Islet precursor cell (in vitro differentiated cells): Measurements from ENCODE around the gene NRXN3.

Experiments used
- DNase-seq: peaks from one replicate; pipeline ENCODE4 v3.0.0-alpha.2; 2018

The NRXN3 gene

DNA sequence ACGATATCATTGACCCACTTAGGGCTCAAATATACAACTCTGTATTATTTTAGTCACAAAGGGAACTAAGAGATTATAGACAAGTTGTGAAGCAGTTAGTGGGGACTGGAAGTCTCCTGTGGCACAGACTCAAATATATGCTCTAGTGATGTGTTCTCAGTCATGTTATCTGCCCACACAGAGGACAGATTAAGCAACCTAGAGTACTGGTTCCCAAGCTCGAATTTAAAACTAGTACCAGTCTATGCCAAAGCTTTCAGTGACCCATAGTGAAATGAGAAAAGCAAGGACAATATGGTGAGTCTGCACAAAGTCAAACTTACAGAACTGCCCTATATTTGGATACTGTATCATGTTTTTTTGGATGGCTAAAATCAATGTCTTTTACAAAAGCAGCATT is 1651.9 kb downstream of the NRXN3 start:
- DNase-seq = no peak

DNA sequence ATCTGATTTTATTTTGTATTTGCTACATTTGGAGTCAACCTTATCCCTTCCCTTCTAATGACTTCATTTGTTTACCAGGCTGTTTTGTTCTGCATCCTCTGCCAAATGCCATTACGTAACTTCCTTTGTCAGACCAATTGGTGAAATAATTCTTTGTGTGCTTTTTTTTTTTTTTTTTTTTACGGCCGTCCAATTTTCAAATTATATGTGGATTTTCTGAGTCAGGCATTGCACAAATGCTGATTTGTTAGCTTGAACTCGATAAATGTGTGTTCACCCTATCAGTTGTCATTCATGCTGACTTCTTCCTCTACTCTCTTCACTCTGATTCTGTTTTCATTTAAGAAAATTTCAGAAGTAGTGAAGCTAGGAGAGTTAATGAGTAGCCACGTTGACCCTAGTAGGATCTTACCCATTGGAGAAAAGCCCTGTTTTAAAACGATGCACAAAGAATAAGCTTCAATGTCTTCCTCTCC is 1654.9 kb downstream of the NRXN3 start:
- no peak for DNase-seq

DNA sequence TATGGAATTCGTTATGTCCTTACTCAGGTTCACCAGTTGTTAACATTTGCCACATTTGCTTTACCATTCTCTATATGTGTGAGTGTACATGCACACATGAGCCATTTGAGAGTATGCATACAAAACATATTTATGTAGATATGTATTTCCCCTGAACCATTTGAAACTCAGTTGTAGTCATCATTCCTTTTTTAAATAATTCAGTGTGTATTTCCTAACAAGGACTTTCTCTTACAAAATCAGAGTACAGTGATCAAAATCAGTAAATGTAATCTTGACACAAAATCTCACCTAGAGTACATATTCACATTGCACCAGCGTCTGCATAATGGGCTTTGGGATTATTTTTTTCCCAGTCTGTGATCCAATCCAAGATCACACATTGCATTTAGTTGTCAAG is 1656.2 kb downstream of the NRXN3 start:
- no peak for DNase-seq

DNA sequence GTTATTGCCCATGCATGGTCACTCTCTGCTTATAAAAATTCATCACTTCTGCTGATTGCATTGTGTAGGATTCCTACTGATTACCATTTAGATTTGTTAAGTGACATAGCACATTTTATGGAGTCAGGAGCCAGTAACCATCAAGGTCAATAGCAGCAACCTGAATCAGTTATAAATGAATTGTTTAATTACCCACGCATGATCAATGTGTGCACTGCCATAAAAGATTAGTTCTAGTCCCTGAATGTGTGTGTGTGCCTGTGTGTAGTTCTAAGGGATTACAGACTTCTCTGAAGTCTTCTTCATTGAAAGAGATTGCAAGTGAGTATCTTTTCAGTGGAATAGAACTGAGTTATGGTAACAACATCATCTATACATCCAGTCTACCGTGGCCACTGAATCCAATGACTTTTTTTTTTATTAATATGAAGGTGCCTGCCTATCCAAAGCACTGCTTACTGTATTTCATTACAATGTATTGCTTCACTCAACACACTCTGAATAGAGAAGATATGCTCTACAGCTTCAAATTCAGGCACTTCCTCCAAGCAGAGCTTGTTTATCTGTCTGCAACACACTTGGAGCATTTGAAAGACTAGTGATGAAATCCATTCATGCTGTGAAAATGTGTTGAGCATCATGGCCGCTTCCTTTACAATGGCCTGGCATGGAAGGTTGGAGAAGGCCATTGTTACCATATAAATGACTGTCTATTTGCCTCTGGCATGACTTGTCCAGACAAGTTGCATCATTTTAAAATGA is 1659.4 kb downstream of the NRXN3 start:
- DNase-seq = no peak

DNA sequence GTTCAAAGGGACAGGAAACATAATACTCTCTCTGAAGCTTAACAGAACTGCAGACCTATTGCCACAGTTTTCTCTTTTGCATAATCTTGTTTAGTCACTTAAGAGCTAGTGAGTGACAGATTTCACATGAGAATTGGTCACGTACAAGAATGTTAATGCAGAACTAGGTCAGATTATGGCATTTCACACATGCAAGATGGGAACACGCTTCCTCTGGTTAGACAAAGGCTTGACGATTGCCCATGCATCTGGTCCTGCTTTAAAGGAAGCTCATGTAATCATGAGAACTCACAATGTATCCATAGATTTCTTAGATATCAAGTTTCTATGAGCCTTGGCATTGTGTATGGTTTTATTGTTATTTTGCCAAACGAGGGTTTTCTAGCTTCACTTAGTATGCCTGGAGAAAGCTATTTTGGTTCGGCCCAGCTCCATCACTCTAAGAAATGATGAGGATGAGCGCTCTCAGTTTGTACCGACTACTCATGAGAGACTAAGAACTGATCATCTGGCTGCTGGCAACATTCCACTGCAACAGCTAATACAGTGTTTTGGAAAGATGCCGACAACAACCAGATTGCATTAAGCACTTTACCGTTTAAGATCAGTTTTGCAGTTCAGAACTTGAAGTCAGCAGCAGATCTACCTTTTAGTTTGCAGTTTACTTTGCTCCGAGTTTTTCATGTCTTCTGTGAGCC is 1661.2 kb downstream of the NRXN3 start:
- no peak for DNase-seq

DNA sequence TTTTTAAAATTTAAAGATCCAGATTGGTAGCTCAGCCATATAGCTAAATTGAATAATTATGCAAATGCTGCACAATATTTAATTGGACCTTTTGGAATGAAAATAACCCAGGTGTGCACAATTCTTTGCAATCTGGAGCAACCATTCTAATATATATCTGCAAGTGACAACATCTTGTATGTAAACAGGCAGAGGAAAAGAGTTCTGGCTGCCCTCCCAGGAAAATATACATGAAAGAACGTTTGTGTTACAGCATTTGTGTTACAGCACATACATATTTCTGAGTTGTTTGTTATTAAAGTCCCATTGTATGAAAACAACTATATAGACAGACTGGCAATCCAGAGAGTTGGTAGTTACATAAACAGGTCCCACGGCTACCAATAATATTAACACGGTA is 1663.6 kb downstream of the NRXN3 start:
- DNase-seq = no peak

DNA sequence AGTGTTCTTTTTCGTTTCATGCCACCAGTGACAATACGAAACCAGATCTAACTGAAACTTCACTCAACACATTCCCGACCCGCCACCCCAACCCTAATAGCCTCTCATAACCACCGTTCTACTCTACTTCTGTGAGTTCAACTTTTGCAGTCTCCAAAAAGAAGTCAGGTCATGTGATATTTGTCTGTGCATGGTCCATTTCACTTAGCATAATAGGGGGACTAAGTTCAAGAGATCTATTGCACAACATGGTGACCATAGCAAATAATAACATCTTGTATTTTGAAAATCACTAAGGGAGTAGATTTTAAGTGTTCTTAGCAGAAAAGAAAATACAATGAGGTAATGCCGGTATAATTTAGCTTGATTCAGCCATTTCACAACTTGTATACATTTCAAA is 1664.7 kb downstream of the NRXN3 start:
- no peak for DNase-seq

DNA sequence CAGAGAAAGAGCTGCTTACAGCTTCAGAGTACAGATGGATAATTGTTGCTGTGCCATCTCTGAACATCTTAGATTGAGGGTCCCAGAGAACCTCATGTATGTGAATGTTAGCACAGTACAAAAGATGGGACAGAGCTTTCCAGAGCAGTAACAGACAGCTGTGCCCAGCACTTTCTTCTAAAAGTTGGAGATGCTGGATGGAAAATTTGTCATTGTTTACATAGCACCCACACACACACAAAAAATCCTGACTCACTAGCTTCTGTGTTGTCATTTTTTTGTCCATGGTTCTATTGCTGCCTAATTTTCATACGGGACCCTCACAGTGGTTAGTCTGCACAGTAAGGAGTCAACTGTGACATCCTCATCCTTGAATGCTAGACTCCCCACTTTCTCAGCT is 1666.4 kb downstream of the NRXN3 start:
- no peak for DNase-seq

DNA sequence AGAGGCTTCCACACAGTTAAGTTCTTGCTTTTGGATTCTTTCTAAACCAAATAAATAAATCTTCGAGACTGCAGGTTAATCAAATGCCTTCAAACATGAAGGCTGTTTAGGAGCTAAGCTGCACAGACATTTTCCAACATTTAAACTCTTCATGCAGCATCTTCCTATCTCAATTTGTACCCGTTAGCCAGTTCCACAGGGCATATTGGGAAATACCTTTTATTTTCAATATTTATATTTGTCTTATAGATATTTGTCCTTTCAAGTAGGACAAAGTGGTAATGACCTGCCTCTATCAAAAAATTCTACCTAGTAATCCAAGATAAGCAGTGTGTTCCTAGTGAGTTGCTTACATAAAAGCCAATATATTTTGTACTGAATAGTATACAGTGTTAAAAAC is 1667.5 kb downstream of the NRXN3 start:
- no peak for DNase-seq

DNA sequence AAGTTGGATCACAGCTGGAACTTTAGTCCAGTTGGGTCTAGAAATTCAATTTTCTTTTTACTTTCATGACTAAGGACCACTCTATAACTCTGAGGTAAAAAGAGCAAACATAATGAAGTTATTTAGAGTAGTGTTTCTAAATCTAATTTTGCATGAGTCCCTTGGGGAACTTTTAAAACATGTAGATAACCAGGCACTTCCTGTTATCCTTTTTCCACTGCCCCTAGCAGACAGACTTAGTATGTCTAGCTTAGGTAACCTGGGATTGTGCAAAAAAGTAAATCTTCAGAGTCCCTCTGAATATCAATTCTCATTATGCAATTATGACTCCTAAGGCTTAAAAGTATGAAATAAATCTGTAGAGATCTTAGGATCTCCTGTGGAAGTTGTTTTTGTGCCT is 1669.9 kb downstream of the NRXN3 start:
- no peak for DNase-seq

DNA sequence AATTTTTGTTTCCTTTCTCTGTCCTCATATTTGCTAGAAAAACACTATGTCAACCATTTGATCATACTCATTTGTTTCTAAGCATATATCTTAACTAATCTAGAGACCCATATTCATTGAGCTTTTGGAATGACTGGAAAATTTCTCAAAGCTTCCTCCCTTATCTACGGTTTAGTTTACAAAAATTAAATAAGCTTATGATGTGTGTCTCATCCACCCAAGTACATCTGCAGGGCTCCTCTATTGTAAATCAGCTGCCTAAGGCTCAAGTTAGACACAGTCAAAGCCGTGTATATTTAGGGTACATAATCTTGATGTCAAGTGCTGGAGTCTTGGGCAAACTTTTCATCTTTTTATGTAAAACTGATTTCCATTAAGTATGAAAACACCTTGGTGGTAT is 1670.7 kb downstream of the NRXN3 start:
- no peak for DNase-seq

DNA sequence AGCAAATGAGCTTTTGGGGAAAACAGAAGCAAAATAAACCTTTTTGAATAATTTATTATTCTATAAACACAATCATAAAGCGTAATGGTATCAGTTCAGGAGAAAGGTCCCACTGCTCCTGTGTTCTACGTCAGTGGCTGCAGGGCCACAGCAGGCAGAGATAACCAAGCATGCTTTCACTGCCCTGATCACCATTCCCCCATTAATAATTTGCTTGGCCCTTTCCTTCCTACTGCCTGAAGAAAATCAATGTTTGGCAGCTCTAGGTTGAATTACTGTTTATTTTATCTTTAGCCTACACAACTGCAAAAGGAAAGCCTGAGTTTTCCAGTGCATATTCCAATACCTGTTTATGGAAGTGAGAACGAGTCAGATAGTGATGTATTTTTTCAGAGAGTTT is 1671.3 kb downstream of the NRXN3 start:
- no peak for DNase-seq

DNA sequence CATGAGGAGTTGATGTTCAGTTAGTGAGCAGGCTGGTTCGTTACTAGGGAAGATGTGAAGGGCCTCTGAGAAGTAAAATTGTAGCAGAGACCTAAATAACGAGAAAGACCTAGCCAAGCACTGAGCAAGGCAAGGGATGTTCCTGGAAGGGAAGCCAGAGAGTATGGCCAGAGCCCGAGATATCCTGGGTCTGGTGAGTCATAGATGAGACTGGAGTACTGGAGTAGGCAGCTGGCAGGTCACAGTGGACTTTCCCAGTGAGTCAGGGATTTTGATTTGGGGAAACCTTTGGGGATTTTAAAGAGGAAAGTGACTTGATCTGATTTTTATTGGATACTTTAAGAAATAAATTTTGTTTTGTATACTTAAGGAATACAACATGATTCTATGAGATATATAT is 1672.1 kb downstream of the NRXN3 start:
- peak; percentile 83 for DNase-seq

DNA sequence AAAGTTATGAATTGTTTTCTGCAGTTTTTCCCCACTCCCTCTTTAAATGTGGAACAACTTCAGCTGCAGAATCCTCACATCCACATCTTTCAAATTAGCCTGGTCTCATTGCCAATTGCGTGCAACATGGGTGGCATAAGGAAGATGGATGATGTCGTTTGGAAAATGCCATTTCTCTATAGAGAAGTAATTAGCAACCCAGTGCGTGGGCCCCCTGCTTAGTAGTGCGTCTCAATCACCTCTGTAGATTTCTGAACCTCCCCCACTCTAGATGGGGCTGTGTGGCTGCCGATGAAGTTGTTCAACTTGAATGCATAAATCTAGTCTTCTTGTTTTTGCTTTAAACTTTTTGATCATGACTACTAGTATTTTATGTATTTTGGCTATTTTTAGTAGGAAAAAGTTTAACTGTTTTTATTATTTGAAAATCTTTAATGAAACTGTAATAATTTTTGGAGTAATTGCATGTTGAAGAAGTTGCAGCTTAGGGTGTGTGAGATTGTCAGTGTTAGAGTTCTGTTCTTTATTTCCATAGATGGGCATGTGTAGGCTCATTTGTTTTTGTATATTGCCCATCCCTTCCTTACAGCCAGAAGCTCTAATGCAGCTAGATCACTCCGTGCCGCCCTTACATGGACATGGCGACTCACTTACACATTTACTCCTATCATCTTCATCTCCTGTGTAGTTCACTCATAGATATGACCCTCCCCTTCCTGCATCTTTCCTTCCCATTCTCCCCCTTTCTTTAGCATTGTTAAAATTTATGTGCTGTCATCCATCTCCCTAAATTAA is 1683.0 kb downstream of the NRXN3 start:
- DNase-seq = no peak

DNA sequence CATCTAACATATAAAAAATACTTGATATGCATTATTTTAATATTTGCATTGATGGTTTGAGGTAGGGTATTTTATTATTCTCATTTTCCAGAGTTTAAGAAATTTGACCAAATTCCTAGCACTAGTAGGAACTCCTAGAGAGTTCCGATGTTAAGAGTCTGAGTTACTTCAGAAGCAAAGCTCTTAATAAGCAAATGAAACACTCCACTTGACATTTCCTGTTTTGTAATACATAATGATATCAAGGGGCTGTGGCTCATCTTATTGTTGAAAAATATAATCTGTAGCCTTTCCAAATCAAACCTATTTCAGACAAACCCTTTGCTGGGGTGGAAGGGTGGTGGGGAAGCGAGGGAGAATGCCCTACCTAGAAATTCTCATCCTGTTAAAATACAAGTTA is 1685.6 kb downstream of the NRXN3 start:
- no peak for DNase-seq

DNA sequence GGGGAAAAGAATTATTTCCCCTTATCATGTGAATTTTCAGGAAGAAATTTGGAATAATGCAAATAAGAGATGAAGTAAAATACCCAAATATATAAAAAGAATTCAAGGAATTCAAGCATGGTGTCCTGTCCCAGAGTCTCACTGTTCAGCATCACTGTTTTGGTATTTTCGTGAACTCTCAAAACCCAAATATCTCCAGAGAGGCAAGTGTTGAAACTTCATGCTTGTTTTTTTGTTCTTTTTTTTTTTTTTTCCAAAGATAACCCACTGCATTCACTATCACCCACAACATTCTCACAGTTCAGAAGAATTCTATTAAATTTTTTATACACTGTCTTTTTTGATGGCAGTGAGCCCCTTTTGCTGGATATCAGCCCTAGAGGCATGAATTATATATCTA is 1686.2 kb downstream of the NRXN3 start:
- DNase-seq = no peak

DNA sequence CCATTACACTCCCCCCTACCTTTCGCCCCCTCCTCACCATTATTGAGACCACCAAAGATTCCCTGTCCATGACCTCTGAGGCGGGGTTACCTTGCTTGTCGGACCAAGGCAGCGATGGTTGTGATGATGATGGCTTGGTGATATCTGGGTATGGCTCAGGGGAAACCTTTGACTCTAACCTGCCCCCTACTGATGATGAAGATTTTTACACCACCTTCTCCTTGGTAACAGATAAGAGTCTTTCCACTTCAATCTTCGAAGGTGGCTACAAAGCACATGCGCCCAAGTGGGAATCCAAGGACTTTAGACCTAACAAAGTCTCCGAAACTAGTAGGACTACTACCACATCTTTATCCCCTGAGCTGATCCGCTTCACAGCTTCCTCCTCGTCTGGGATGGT is 1690.9 kb downstream of the NRXN3 start:
- DNase-seq = no peak

DNA sequence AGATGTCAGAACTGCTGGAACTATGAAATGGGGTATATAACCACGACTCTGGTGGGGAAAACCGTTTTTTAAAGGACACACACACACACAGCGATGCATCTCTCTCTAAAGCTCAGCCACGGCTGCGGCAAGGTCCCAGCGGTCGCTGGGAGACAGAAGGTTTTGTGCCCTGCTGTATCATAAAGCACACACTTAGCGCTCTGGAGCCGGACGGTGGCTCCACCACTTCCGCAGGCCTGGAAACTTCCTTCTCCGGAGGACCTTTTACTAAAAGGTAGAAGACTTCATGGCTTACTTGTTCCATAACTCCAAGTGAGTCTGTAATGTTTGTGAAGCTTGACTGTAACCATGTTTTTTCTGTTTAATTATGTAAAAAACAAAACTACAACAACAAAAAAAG is 1691.9 kb downstream of the NRXN3 start:
- no peak for DNase-seq

DNA sequence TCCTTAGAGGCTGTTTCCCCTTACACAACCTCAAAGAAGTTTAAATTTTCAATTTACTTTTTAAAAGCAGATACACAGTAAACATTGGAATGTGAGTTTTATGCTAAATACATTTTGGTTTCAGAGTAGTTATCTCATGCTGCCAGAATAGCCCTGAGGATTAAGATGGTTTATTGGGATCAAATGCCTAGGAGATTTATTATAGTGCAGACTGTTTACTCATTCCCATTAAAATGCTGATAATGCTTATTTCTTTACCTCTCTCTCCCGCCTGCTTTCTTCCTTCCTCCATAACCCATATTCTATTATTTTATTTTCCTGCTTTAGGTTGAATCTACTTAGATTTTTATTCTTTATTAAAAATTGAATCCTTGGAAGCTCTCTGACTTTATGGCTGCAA is 1701.0 kb downstream of the NRXN3 start:
- no peak for DNase-seq

DNA sequence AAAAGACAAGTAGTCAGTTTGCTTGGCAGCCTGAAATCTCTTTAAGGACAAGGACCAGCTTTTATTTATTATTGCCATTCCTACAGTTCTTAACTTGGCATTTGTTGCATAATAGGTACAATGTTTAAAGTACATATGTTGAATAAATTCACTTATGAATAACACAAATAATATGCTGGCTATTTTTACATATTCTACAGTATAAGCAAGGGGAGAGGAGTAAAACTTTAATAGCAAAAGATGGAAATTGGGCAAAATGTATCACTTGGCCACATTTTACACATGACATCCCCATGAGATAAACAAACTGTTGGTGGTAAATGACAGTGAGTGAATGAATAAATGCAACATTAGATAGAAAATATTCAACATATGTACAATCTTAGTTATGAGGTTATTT is 1708.1 kb downstream of the NRXN3 start:
- no peak for DNase-seq

DNA sequence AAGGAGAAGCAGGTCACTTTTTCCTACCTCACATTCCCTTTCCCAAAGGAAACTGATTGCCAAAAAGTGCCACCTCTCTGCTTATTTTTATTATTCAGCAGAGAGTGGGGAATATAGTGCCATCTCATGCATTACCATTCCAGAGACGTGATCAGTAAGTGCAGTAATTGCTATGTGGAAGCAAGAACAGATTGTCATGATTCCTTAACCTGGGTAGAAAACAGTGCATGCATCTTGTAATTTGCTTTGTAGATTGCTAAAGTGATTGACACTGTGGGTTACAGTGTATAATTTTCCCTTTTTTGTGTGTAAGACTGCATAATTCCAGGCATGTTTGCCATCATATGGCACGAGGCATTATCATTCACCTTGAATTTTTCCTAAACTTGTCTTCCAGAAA is 1708.6 kb downstream of the NRXN3 start:
- no peak for DNase-seq

DNA sequence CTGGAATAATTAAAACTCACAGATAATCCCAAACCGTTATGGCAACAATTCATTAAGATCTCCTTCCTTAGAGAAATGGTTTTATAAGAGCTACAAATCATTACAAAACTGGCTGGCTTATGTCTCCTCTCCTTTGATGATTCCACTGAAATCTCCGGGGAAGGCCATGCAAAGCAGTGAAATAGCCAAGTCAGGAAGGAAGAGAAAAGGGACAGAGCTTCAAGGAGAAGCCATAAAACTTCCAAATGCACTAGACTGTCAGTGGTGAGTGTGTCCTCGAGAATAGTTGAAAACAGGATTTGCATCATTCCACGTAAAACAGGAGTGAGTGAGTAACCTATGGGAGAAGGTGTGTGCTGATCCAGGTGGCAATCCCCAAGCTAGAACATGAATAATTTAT is 1711.1 kb downstream of the NRXN3 start:
- DNase-seq = no peak

DNA sequence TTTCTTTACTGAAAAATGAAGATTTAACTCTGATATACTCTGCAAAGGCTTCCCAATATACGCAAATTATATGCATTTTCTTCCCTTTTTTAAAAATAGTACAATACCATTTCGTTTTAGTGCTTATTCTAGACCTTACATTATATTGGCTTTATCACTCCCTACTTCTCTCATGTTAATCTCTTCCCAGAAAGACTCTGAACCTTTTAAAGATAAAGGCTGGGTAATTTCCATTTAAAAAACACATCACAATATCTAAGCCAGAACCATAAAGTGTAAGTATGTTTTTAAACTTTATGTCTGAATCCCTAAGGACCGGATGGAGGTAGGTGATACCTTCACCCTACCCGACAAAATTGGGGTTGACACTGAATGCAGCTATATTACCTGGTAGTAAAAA is 1720.4 kb downstream of the NRXN3 start:
- no peak for DNase-seq

DNA sequence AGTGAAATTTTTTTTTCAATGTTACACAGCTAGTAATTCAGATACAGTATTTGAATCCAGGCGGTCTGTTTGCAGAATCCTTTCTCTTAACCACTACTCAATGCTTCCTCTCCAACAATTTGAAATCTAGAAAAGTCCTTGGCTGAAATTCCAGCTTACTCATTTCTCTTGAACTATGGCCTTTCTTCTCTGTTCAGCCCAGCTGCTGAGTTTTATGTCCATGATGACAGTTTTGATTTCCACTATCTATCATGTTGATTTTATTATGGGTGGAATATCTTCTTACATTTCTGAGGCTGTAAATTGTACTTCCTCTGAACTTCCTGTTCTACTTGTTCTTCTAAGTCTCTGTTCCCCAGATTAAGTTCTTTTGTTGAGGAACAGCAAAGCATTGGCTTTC is 1725.8 kb downstream of the NRXN3 start:
- no peak for DNase-seq
